ENCODE measurements around the gene ACIN1.

The ACIN1 gene

GRCh38 chr14:23033801-23034497 lies 61.0 kb downstream of the ACIN1 start:
- no peak for DNase-seq (ENCODE audit: low read depth, low spot score)
- peak overlapping the region; percentile 96 for H3K9ac ChIP-seq (ENCODE audit: insufficient read length)
- TF ChIP-seq EZH2 (IDR thresholded peaks at IDR 0.05), result no peak
- TF ChIP-seq FOXP2 (optimal IDR thresholded peaks at IDR 0.05; ENCODE audit: control extremely low read depth, extremely low read length, insufficient read depth), result no peak
- TF ChIP-seq POLR2AphosphoS5 (IDR thresholded peaks at IDR 0.05; ENCODE audit: borderline replicate concordance, low read depth, low read length), result no peak
- H3K4me3 ChIP-seq, result peak overlapping the region; percentile 83
- H3K27ac ChIP-seq, result peak overlapping the region; percentile 98
- H3K9me3 ChIP-seq (ENCODE audit: low read depth, low read length), result no peaks in the 10 kb centered on the region
- peaks cover 40% of the 10 kb centered on the region for H3K36me3 ChIP-seq (ENCODE audit: insufficient read depth, low read length)

- peak overlapping the region; percentile 96 for H3K9ac ChIP-seq (ENCODE audit: insufficient read length)
- no peak for DNase-seq (ENCODE audit: low read depth, low spot score)
- no peaks in the 10 kb centered on the region for H3K9me3 ChIP-seq (ENCODE audit: low read depth, low read length)
- no peak overlapping the region for H3K27ac ChIP-seq
- H3K36me3 ChIP-seq (ENCODE audit: insufficient read depth, low read length), result peaks cover 47% of the 10 kb centered on the region
- H3K4me3 ChIP-seq, result peak overlapping the region; percentile 83
- no peak for TF ChIP-seq FOXP2 (optimal IDR thresholded peaks at IDR 0.05; ENCODE audit: control extremely low read depth, extremely low read length, insufficient read depth)
- no peak for TF ChIP-seq EZH2 (IDR thresholded peaks at IDR 0.05)
- no peak for TF ChIP-seq POLR2AphosphoS5 (IDR thresholded peaks at IDR 0.05; ENCODE audit: borderline replicate concordance, low read depth, low read length)
These were observed 61.6 kb downstream of the ACIN1 start for GRCh38 chr14:23033251-23033727.

DNA sequence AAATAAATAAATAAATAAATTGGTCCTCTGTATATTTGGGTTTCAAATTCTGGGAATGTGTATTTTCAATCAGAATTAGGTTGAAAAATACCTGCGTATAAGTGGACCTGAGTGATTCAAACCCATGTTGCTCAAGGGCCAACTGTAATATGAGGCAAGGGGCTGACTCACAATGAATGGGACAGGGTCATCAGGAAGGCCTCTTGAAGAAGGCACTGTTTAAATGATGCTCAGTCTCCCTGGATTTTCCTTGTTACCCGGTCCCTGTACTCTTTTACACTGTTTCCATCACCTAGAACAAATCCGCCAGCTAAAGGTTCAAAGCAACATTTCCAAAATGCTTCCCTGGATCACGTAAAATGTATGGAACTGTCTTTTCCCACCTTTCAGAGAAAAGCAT lies 64.0 kb downstream of the ACIN1 start:
- TF ChIP-seq POLR2AphosphoS5 (IDR thresholded peaks at IDR 0.05; ENCODE audit: borderline replicate concordance, low read depth, low read length), result no peak
- no peak for TF ChIP-seq EZH2 (IDR thresholded peaks at IDR 0.05)
- no peak for TF ChIP-seq FOXP2 (optimal IDR thresholded peaks at IDR 0.05; ENCODE audit: control extremely low read depth, extremely low read length, insufficient read depth)
- no peaks in the 10 kb centered on the region for H3K9me3 ChIP-seq (ENCODE audit: low read depth, low read length)
- peaks cover 61% of the 10 kb centered on the region for H3K36me3 ChIP-seq (ENCODE audit: insufficient read depth, low read length)
- no peak overlapping the region for H3K4me3 ChIP-seq
- no peak overlapping the region for H3K9ac ChIP-seq (ENCODE audit: insufficient read length)
- H3K27ac ChIP-seq, result no peak overlapping the region
- no peak for DNase-seq (ENCODE audit: low read depth, low spot score)

DNA sequence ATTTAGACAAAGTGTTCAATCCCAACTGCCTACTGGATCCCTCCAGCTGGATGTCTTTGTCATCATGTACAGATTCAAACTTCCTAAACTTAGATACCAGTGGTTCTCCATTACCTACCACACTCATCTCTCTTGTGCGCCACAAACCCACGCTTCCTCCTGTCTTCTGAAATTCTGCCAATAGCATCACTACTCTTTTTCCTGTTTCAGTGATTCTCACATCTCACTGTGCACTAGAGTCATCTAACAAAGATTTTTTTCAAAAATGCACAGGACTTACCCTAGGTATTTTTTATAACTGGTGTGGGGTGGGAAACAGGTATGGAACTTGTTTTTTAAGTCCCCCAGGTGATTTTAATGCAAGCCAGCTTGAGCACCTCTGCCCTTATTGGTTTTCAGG lies 66.1 kb downstream of the ACIN1 start:
- H3K36me3 ChIP-seq (ENCODE audit: insufficient read depth, low read length), result peaks cover 70% of the 10 kb centered on the region
- DNase-seq (ENCODE audit: low read depth, low spot score), result no peak
- H3K27ac ChIP-seq, result no peak overlapping the region
- H3K9me3 ChIP-seq (ENCODE audit: low read depth, low read length), result no peaks in the 10 kb centered on the region
- no peak overlapping the region for H3K9ac ChIP-seq (ENCODE audit: insufficient read length)
- H3K4me3 ChIP-seq, result no peak overlapping the region
- TF ChIP-seq EZH2 (IDR thresholded peaks at IDR 0.05), result no peak
- no peak for TF ChIP-seq FOXP2 (optimal IDR thresholded peaks at IDR 0.05; ENCODE audit: control extremely low read depth, extremely low read length, insufficient read depth)
- TF ChIP-seq POLR2AphosphoS5 (IDR thresholded peaks at IDR 0.05; ENCODE audit: borderline replicate concordance, low read depth, low read length), result no peak; the same call in 1 of the 2 replicates

GRCh38 chr14:23025151-23025814 lies 69.7 kb downstream of the ACIN1 start:
- no peaks in the 10 kb centered on the region for H3K9me3 ChIP-seq (ENCODE audit: low read depth, low read length)
- TF ChIP-seq POLR2AphosphoS5 (IDR thresholded peaks at IDR 0.05; ENCODE audit: borderline replicate concordance, low read depth, low read length) (peak; percentile 23; the same call in 1 of the 2 replicates), EZH2 (IDR thresholded peaks at IDR 0.05) (no peak)
- no peak overlapping the region for H3K27ac ChIP-seq
- H3K36me3 ChIP-seq (ENCODE audit: insufficient read depth, low read length), result peaks cover 40% of the 10 kb centered on the region
- H3K9ac ChIP-seq (ENCODE audit: insufficient read length), result no peak overlapping the region
- no peak overlapping the region for H3K4me3 ChIP-seq
- DNase-seq (ENCODE audit: low read depth, low spot score), result no peak

DNA sequence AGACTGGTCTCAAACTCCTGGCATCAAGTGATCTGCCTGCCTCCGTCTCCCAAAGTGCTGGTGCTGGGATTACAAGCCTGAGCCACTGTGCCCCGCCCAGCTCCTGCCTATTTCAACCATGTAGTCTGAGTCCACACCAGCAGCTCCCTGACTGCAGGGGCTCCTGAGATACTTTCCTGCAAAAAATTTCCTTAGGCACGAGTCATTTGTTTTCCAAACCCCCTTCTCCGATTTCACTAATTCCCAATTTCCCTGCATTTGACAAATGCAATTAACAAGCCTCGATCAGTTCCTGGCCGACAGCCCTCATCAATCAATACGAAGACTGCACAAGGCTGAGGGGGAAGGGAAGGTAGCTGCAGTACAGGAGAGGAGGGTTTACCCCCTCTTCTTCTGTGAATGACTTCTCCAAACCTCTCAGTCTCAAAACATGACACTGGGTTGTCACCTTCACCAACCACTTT lies 70.3 kb downstream of the ACIN1 start:
- H3K36me3 ChIP-seq (ENCODE audit: insufficient read depth, low read length), result peaks cover 38% of the 10 kb centered on the region
- no peak overlapping the region for H3K27ac ChIP-seq
- TF ChIP-seq FOXP2 (optimal IDR thresholded peaks at IDR 0.05; ENCODE audit: control extremely low read depth, extremely low read length, insufficient read depth) (no peak), POLR2AphosphoS5 (IDR thresholded peaks at IDR 0.05; ENCODE audit: borderline replicate concordance, low read depth, low read length) (0 out of 2 replicates have a peak, but pooled peaks have one; percentile 12)
- H3K9me3 ChIP-seq (ENCODE audit: low read depth, low read length), result no peaks in the 10 kb centered on the region
- no peak overlapping the region for H3K9ac ChIP-seq (ENCODE audit: insufficient read length)
- H3K4me3 ChIP-seq, result no peak overlapping the region
- no peak for DNase-seq (ENCODE audit: low read depth, low spot score)

DNA sequence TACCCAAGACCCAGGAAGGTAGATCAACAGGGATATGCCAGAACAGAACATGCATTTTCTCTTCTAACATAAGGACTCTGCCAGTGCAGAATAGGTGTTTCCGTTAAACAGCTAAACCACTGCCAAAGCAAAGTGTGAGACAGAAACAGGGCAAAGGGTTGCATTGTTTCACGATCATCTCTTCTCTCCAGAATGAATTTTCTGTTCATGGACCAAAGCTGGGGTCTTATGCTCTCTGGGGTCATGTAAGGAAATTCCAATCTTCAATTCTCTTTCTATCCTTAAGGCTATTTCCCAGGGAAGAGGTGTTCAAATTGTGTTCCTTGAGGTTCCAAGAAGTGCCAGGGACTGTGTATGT lies 71.2 kb downstream of the ACIN1 start:
- TF ChIP-seq POLR2AphosphoS5 (IDR thresholded peaks at IDR 0.05; ENCODE audit: borderline replicate concordance, low read depth, low read length) (no peak; the same call in 1 of the 2 replicates), FOXP2 (optimal IDR thresholded peaks at IDR 0.05; ENCODE audit: control extremely low read depth, extremely low read length, insufficient read depth) (no peak), EZH2 (IDR thresholded peaks at IDR 0.05) (no peak)
- H3K9ac ChIP-seq (ENCODE audit: insufficient read length), result no peak overlapping the region
- DNase-seq (ENCODE audit: low read depth, low spot score), result no peak
- H3K4me3 ChIP-seq, result no peak overlapping the region
- peak overlapping the region; percentile 61; the same call in 1 of the 2 replicates for H3K27ac ChIP-seq
- H3K36me3 ChIP-seq (ENCODE audit: insufficient read depth, low read length), result peaks cover 30% of the 10 kb centered on the region
- no peaks in the 10 kb centered on the region for H3K9me3 ChIP-seq (ENCODE audit: low read depth, low read length)

DNA sequence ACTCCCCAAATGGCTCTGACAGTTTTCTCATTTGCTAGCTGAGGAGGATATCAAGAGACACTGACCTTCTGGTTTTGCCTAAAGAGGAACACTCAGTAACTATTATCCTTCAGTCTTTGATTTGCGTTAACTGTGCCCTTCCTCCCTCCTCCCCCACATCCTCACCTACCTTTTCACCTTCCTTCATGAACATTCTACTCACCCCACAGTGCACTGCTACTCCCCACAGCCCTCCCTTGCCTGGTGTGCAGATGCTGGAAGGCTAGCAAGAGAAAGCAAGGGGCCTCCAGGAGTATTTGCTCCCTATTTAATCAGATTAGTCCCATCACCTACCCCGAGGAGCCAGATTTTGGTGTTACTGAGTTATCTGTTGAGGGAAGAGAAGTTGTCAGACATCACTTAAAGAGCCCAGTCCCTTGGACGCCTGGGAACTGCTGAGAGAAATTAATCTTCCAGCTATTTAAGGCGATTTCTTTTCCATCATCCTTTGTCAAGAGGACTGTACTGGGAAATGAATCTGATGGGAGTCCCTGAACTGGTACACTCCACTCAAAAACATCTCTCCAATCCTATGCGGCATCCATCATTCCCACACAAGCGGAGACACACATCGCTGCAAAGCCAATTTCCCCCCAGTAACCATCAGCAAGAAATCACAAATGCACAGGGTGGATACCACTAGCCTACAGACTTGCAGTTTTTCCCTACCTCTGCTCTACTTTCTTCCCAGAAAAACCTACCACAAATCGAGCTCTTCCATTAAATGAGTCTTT lies 71.7 kb downstream of the ACIN1 start:
- no peak overlapping the region for H3K4me3 ChIP-seq
- peak overlapping the region; percentile 61; the same call in 1 of the 2 replicates for H3K27ac ChIP-seq
- DNase-seq (ENCODE audit: low read depth, low spot score), result no peak
- TF ChIP-seq FOXP2 (optimal IDR thresholded peaks at IDR 0.05; ENCODE audit: control extremely low read depth, extremely low read length, insufficient read depth) (no peak), POLR2AphosphoS5 (IDR thresholded peaks at IDR 0.05; ENCODE audit: borderline replicate concordance, low read depth, low read length) (peak; percentile 22; the same call in 1 of the 2 replicates), EZH2 (IDR thresholded peaks at IDR 0.05) (no peak)
- H3K9ac ChIP-seq (ENCODE audit: insufficient read length), result no peak overlapping the region
- H3K9me3 ChIP-seq (ENCODE audit: low read depth, low read length), result no peaks in the 10 kb centered on the region
- H3K36me3 ChIP-seq (ENCODE audit: insufficient read depth, low read length), result peaks cover 24% of the 10 kb centered on the region
